Esophagus (tissue), 2 donors: Measurements from ENCODE around the gene PPFIA3. TPM values are rescaled to one million over a fixed set of nuclear protein-coding genes. Genes with fewer than 3 reads are reported as not detected.

Experiments used
- H3K27ac ChIP-seq, 2 donors: one replicate each; pipeline ENCODE4 v1.5.1; 2013; ENCODE audit warnings: low read depth in 2 of 2, mild to moderate bottlenecking in 2 of 2, inconsistent platforms in 1 of 2, low read length in 1 of 2, moderate library complexity in 1 of 2
- H3K27me3 ChIP-seq, 2 donors: one replicate each; pipeline ENCODE4 v1.6.1; 2013; ENCODE audit warnings: low read length in 2 of 2, control low read depth in 1 of 2, mild to moderate bottlenecking in 1 of 2; ENCODE audit not compliant: insufficient read depth in 2 of 2, control insufficient read depth in 1 of 2
- H3K36me3 ChIP-seq, 2 donors: one replicate each; pipeline ENCODE4 v1.6.1; 2013; ENCODE audit warnings: low read length in 1 of 2; ENCODE audit not compliant: control insufficient read depth in 2 of 2, insufficient read depth in 2 of 2
- H3K4me1 ChIP-seq, 2 donors: one replicate each; pipeline ENCODE4 v1.6.1; 2013; ENCODE audit warnings: low read length in 1 of 2; ENCODE audit not compliant: control insufficient read depth in 2 of 2, insufficient read depth in 2 of 2
- H3K4me3 ChIP-seq, 2 donors: one replicate each; pipeline ENCODE4 v1.5.1; 2013; ENCODE audit warnings: low read length in 2 of 2, mild to moderate bottlenecking in 2 of 2, low read depth in 1 of 2, moderate library complexity in 1 of 2
- H3K9me3 ChIP-seq, 2 donors: one replicate each; pipeline ENCODE4 v1.6.1; 2013; ENCODE audit warnings: mild to moderate bottlenecking in 2 of 2, low read depth in 1 of 2, low read length in 1 of 2, moderate library complexity in 1 of 2; ENCODE audit not compliant: control insufficient read depth in 2 of 2, insufficient read depth in 1 of 2
- WGBS, 2 donors: extraction: QIAGEN DNeasy Blood & Tissue Kit; methylation state at CpG; one replicate each; pipeline ENCODE4 v1.1.7; 2013; 5-methylcytosine and 5-hydroxymethylcytosine counted together
- polyA plus RNA-seq, 2 donors: library from polyadenylated mRNA; stranded (reverse); fragments of 200-250 nt; gene quantifications; one replicate each; pipeline ENCODE4 v1.2.3, GENCODE V29; 2013
- donor health status: healthy with polysubstance abuse.
- donor health status: Bipolar disorder and iron deficiency.

Gene PPFIA3
- polyA plus RNA-seq, 2 donors, result 15.2 to 28.6 TPM

DNA sequence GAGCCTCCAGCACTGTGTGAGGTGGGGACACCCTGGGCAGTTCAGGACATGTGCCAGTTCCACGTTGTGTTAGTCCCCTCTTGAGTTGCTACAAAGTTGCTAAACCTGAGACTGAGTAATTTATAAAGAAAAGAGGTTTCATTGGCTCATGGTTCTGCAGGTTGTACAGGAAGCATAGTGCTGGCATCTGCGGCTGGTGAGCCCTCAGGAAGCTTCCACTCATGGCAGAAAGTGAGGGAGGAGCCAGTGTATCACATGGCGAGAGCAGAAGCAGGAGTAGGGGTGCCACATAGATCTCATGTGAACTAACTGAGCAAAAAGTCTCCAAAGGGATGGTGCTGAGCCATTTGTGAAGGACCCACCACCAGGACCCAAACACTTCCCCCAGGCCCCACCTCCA is 71.4 kb downstream of the PPFIA3 start:
- 88 to 90% methylated on average over 3 of the region's 3 CpGs for WGBS, 2 donors
- Histone ChIP-seq H3K9me3 (peaks cover 0 to 3% of the 10 kb centered on the region in 2 donors), H3K4me3 (no peak overlapping the region), H3K27ac (no peak overlapping the region), H3K36me3 (peaks cover 0 to 21% of the 10 kb centered on the region in 2 donors), H3K4me1 (no peaks in the 10 kb centered on the region), H3K27me3 (no peaks in the 10 kb centered on the region)

DNA sequence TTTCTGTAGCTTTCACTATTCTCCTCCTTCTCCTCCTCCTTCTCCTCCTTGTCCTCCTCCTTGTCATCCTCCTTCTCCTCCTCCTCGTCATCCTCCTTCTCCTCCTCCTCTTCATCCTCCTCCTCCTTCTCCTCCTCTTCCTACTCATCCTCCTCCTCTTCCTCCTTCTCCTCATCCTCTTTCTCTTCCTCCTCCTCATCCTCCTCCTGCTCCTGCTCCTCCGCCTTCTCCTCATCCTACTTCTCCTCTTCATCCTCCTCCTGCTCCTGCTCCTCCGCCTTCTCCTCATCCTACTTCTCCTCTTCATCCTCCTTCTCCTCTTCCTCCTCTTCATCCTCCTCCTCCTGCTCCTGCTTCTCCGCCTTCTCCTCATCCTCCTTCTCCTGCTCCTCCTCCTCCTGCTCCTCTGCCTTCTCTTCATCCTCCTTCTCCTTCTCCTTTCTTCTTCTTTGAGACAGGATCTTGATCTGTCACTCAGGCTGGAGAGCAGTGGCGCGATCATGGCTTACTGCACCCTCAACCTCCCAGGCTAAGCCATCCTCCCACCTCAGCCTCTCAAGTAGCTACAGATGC is 74.6 kb downstream of the PPFIA3 start:
- H3K4me3 ChIP-seq, result no peak overlapping the region
- H3K27ac ChIP-seq, result no peak overlapping the region
- WGBS, 2 donors, result 95 to 99% methylated on average over 6 of the region's 6 CpGs
- peaks cover 0 to 18% of the 10 kb centered on the region in 2 donors for H3K36me3 ChIP-seq
- H3K4me1 ChIP-seq, result no peaks in the 10 kb centered on the region
- no peaks in the 10 kb centered on the region for H3K27me3 ChIP-seq
- peaks cover 0 to 3% of the 10 kb centered on the region in 2 donors for H3K9me3 ChIP-seq

DNA sequence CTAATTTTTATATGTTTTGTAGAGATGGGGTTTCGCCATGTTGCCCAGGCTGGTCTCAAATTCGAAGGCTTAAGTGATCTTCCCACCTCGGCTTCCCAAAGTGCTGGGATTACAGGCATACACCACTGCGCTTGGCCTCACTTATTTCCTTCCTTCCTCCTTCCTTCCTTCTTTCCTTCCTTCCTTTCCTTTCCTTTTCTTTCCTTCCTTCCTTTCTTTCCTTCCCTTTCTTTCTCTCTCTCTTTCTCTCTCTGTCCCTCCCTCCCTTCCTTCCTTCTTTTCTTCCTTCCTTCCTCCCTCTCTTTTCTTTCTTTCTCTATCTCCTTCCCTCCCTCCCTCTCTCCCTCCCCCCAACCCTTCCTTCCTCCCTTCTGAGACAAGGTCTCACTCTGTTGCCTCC is 75.1 kb downstream of the PPFIA3 start:
- Histone ChIP-seq H3K4me1 (no peaks in the 10 kb centered on the region), H3K4me3 (no peak overlapping the region), H3K9me3 (peaks cover 0 to 3% of the 10 kb centered on the region in 2 donors), H3K27ac (no peak overlapping the region), H3K27me3 (no peaks in the 10 kb centered on the region), H3K36me3 (peaks cover 0 to 16% of the 10 kb centered on the region in 2 donors)
- 90 to 92% methylated on average over 4 of the region's 4 CpGs for WGBS, 2 donors

DNA sequence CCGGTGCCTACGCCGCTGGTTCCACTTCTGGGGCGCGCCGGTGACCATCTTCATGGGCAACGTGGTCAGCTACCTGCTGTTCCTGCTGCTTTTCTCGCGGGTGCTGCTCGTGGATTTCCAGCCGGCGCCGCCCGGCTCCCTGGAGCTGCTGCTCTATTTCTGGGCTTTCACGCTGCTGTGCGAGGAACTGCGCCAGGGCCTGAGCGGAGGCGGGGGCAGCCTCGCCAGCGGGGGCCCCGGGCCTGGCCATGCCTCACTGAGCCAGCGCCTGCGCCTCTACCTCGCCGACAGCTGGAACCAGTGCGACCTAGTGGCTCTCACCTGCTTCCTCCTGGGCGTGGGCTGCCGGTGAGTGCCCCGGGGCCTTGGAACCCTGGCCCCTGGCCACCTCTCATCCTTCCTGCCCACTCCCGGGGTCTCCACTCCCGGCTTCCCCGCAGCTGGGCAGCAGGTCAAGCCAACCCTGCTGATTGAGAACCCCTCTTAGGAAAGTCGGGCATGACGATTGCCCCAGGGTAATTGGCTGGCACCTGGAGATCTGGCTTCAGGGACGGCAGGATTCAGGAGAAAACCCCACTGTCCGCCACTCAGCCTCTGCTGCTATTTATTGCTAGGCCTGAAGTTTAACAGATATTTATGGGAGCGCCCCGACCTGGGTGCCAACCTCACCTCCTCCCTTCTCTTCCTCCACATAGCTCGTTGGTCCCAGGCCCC is 77.3 kb downstream of the PPFIA3 start:
- no peak overlapping the region for H3K27ac ChIP-seq
- peaks cover 0 to 8% of the 10 kb centered on the region in 2 donors for H3K36me3 ChIP-seq
- H3K4me3 ChIP-seq, result no peak overlapping the region
- H3K9me3 ChIP-seq, result no peaks in the 10 kb centered on the region
- WGBS, 2 donors, result 57 to 63% methylated on average over 40 of the region's 40 CpGs
- H3K27me3 ChIP-seq, result no peaks in the 10 kb centered on the region
- H3K4me1 ChIP-seq, result no peaks in the 10 kb centered on the region

- Histone ChIP-seq H3K36me3 (peaks cover 0 to 11% of the 10 kb centered on the region in 2 donors), H3K4me3 (no peak overlapping the region), H3K27ac (no peak overlapping the region), H3K9me3 (no peaks in the 10 kb centered on the region), H3K27me3 (no peaks in the 10 kb centered on the region), H3K4me1 (no peaks in the 10 kb centered on the region)
- 90% methylated on average over 26 to 29 of the region's 29 CpGs for WGBS, 2 donors
Measured at GRCh38 chr19:49200238-49200862, 81.0 kb downstream of the PPFIA3 start.

Other genes starting within 250 kb of the PPFIA3 start
- 100 to 1,000 TPM in 1 of 2 donors, 10 to 100 TPM in 1; 38.0 to 145 TPM for gene PPP1R15A, start 247.1 kb upstream of the PPFIA3 start, polyA plus RNA-seq
- under 1 TPM in 1 of 2 donors, not detected in 1; 0.08 TPM for gene TULP2, start 220.8 kb upstream of the PPFIA3 start, polyA plus RNA-seq
- 100 to 1,000 TPM in 1 of 2 donors, 10 to 100 TPM in 1; 88.2 to 116 TPM for gene NUCB1, start 219.2 kb upstream of the PPFIA3 start, polyA plus RNA-seq
- gene DHDH, start 185.8 kb upstream of the PPFIA3 start, polyA plus RNA-seq, result 1 to 10 TPM in 1 of 2 donors, under 1 TPM in 1; 0.57 to 1.3 TPM
- 10 to 100 TPM; 41.7 to 56.9 TPM for gene BAX, start 164.7 kb upstream of the PPFIA3 start, polyA plus RNA-seq
- gene FTL, start 154.2 kb upstream of the PPFIA3 start, polyA plus RNA-seq, result 100 to 1,000 TPM; 645 to 931 TPM
- 10 to 100 TPM; 27.0 to 30.9 TPM for gene GYS1, start 126.2 kb upstream of the PPFIA3 start, polyA plus RNA-seq
- 10 to 100 TPM; 56.1 to 87.4 TPM for gene RUVBL2, start 125.7 kb upstream of the PPFIA3 start, polyA plus RNA-seq
- under 1 TPM; 0.29 to 0.45 TPM for gene LHB, start 102.5 kb upstream of the PPFIA3 start, polyA plus RNA-seq
- gene CGB3, start 95.2 kb upstream of the PPFIA3 start, polyA plus RNA-seq, result not detected
- not detected for gene CGB2, start 87.7 kb upstream of the PPFIA3 start, polyA plus RNA-seq
- gene CGB1, start 82.6 kb upstream of the PPFIA3 start, polyA plus RNA-seq, result not detected
- gene CGB5, start 75.7 kb upstream of the PPFIA3 start, polyA plus RNA-seq, result under 1 TPM in 1 of 2 donors, not detected in 1; 0.39 TPM
- gene CGB8, start 70.4 kb upstream of the PPFIA3 start, polyA plus RNA-seq, result not detected
- 1 to 10 TPM; 1.4 to 3.5 TPM for gene CGB7, start 61.8 kb upstream of the PPFIA3 start, polyA plus RNA-seq
- 10 to 100 TPM in 1 of 2 donors, 1 to 10 TPM in 1; 7.7 to 20.0 TPM for gene NTF4, start 54.7 kb upstream of the PPFIA3 start, polyA plus RNA-seq
- gene KCNA7, start 46.8 kb upstream of the PPFIA3 start, polyA plus RNA-seq, result under 1 TPM; 0.01 to 0.02 TPM
- gene SNRNP70, start 34.1 kb upstream of the PPFIA3 start, polyA plus RNA-seq, result 100 to 1,000 TPM; 160 to 252 TPM
- gene LIN7B, start 5.2 kb upstream of the PPFIA3 start, polyA plus RNA-seq, result 10 to 100 TPM; 13.7 to 18.5 TPM
- 1 to 10 TPM; 2.3 to 5.4 TPM for gene C19orf73, start 401 bp upstream of the PPFIA3 start, polyA plus RNA-seq
- under 1 TPM; 0.39 to 0.65 TPM for gene HRC, start 35.9 kb downstream of the PPFIA3 start, polyA plus RNA-seq
- gene TRPM4, start 38.2 kb downstream of the PPFIA3 start, polyA plus RNA-seq, result 10 to 100 TPM; 11.4 to 43.7 TPM
- 1 to 10 TPM in 1 of 2 donors, under 1 TPM in 1; 0.79 to 1.2 TPM for gene SLC6A16, start 205.6 kb downstream of the PPFIA3 start, polyA plus RNA-seq
- 1 to 10 TPM; 2.5 to 3.1 TPM for gene CD37, start 215.9 kb downstream of the PPFIA3 start, polyA plus RNA-seq
- 1 to 10 TPM; 6.0 to 8.3 TPM for gene TEAD2, start 242.9 kb downstream of the PPFIA3 start, polyA plus RNA-seq
- gene DKKL1, start 244.3 kb downstream of the PPFIA3 start, polyA plus RNA-seq, result under 1 TPM in 1 of 2 donors, not detected in 1; 0.07 TPM